T-helper 2 cell treated with Interferon-gamma antibody and Interleukin-4, amounts not matched to agents 100 ng/mL and 5 ng/mL, for 36 hours (primary cell): ENCODE results near the gene SFPQ. TPM values are rescaled to one million over a fixed set of nuclear protein-coding genes. Genes with fewer than 3 reads are reported as not detected.
"Not testable (repeated sequence)": the region's sequence is repeated elsewhere in the genome, so short reads cannot be mapped to it uniquely, and the experiment has no call there.

Experiments
- intact Hi-C: fragments of 100-400 bp; cut with micrococcal nuclease; formaldehyde crosslinking; loops from one replicate; pipeline ENCODE4 v1.15.1; 2023
- total RNA-seq: library from RNA; stranded (reverse); gene quantifications from 2 replicates; pipeline ENCODE4 v1.2.3, GENCODE V29; 2022

SFPQ gene
- total RNA-seq, 1 donor from 2014 or later, result 376 TPM

DNA sequence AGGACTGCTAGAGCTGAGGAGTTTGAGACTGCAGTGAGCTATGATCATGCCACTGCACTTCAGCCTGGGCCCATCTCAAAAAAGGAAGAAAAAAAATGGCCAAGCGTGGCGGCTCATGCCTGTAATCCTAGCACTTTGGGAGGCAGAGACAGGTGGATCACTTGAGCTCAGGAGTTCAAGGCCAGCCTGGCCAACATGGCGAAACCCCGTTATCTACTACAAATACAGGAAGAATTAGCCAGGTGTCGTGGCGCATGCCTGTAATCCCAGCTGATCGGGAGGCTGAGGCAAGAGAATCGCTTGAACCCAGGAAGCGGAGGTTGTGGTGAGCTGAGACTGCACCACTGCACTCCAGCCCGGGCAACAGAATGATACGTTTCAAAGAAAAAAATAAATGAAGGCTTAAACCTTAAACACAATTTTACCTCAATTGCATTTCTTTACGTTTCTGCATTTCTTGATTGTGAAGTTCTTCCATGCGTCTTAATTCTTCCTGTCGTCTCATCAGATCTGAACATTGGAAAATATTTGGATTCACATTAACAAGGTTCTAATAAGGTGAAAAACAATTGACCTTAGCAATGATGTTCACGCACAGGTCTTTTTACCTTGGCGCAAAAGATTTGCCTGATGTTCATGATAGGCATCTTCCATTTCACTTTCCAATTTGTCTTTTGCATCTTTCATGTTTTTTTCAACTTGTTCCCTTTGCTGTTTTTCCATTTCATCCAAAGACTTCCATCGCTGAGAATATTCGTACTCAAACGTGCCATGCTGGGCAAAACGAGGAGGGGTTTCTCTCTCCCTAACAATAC, 4.2 kb downstream of the SFPQ start:
- intact Hi-C loops, result no loop called here

GRCh38 chr1:35187816-35188342, 5.1 kb downstream of the SFPQ start:
- intact Hi-C loops, result no loop called here

DNA sequence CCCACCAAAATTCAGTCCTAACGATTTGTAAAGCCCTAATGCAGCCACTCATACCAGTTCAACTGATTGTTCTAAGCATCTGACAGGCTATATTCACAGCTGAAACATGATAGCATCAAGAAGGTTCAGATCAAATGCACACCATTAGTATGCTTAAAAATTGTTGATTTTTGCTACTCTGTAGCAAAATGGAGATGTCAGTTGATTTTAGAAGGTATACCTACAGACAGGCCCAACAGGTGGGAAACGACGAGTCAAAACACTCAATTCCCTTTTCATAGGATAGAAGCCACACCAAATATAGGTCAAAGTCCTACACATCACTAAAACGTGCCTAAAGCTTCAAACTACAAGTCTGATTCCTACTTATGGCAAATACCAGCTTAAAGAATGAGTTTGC, 6.7 kb downstream of the SFPQ start:
- intact Hi-C loops, result no loop called here

DNA sequence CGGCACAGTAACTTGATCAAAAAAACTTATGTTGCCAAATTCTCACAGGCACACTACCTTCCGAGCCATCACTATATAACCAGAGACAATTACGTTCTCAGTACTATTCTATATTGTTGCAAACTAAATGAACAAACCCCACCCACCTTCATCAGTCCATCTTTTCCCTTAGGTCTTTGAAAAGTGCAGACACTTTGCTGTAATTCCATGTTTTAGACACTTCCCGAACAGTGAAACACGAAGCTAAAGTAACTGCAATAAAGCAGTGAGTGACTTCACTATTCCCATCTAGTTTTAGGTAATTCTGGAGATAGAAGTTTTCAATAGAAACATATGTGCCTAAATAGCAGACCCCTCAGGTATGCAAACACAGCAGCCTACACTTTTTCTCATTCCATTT, 7.7 kb downstream of the SFPQ start:
- intact Hi-C loops, result no loop called here

DNA sequence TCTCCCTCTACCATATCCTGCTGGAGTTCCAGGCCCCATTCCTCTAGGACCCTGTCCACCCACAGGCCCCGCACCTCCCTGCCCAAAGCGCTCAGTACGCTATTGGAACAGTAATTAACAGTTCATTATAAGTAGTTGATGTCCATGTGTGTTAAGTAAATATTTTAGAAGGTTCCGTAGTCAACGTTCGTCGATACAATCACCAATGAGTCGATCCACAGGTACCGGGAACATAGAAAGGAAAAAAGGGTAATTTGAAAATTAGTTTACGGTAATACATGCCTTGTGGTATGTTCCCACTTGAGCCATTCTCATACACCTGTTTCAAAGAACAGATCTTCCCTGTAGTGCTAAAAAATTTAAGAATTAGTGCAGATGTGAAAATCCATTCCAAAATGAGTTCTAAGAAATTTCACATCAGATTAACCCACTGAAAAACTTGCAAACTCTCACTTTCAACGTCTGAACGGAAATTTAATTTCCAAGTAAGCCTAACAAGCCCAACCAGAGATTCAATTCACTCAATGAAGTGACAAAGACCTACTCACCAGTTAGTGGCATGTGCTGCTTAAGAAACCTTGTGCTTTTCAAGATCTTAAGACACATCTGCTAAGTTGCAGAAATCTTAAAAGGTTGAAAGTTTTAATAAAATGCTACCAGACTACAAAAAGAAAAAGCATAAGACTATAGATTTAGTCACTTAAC, 8.3 kb downstream of the SFPQ start:
- intact Hi-C loops, result no loop called here

DNA sequence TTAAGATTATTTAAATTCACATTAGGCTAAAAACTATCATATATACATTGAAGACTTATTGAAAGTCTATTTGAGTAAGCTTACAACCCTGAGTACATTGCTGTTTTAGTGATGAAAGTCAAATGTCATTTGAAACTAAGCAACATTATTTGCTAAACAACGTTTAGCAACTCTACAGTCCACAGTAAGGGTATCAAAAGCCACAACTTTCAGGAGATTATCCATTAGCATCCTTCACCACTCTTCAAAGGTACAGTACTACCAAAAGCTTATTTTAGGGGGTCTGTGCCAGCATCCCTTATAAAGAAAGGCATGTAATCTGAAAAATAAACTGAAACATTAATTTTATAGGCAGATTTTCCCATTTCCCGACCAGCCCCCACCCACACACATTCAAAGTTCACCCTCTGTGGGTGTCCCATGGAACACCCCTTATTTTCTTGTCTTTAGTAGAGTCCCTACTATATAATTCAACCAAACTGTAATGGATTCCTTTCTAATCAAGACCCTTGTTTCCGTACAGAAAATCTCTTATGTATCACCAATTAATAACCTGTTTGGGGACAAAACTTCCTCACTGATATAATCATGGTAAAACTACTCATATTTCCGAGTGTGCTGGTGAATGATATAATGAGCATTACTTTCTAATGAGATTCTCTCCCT, 11.0 kb downstream of the SFPQ start:
- intact Hi-C loops, result no loop called here

DNA sequence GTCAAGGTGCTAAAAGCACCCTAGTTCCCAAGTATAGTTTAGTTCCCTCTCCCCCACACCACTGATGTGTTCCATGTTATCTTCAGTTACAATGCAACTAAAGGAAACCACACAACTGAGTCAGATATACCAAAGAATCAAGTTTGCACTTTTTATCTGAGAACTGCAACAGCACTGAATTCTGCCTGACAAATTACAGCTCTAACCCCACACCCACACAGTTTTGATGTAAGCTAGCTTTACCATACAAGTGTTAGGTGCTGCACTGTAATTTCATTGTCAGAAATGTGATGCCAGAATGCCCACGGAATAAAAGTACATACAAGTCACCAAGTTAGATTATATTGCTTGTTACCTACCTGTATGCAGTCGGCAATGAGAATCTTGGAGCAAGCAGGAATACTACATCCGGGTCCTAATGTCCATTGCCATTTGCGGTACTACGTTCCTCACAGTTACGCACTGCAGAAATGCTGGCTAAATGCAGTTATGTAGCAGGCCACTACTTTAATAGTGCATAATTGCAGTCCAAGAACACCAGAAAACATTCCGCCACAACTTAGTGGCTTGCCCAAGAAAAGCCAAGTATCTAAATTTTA, 12.1 kb downstream of the SFPQ start:
- intact Hi-C loops, result no loop called here

GRCh38 chr1:35179908-35180307, 13.0 kb downstream of the SFPQ start:
- intact Hi-C loops, result no loop called here

DNA sequence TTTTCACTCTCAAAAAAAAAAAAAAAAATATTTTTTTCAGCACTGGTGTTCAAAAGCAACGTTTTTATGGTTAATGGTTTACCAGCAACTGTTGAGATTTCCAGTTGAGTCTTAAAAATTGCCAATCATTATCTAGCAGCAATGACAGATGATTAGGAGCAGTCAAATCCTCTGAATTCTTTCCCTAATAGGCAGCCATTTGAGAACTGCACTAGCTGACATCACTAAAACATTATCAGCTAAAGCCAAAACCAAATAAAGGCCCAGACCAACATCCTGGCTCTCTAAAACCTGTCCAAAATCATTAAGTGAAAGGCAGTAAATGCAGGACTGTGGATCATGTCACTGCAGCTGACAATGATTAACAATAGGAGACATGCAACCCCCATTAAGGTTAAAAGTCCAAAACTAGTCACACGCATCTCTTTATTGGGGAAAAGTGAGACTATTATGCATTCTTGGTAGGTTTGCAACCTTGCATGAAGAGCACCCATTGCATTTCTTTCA, 14.0 kb downstream of the SFPQ start:
- intact Hi-C loops, result no loop called here

GRCh38 chr1:35178295-35178695, 14.7 kb downstream of the SFPQ start:
- intact Hi-C loops, result no loop called here

GRCh38 chr1:35177237-35177786, 15.6 kb downstream of the SFPQ start:
- intact Hi-C loops, result no loop called here

DNA sequence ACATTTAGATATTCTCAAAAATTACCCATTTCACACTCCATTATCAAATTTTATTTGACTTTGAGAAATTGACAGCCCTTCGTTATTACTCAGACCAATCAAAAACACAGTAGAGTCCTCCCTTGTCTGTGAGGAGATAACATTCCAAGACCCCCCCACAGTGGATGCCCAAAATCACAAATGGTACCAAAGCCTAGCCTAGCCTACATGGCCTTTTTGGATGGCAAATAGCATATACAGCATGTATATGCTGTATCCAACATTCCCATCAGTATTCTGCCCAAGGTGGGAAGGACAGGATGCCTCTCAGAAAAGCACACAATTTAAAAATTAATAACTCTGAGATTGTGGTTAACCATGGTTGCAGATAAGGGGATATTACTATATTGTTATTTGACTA, 17.3 kb downstream of the SFPQ start:
- intact Hi-C loops, result no loop called here

DNA sequence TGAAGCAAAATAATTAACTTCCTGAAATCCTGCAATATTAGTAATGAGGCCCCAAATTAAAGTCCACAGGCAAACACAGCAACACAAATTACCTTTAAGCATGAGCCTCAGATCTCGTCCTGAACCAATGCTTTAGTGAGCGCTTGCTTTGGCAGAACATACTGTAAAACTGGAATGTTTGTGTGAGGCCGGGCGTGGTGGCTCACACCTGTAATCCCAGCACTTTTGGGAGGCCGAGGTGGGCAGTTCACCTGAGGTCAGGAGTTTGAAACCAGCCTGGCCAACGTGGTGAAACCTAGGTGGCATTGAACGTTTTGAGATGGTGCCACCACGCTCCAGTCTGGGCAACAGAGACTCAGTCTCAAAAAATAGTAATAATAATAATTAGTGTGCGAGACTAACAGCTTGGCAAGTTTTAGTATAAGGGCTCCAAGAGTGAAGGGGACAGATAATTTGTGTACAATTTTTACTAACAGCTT, 17.8 kb downstream of the SFPQ start:
- intact Hi-C loops, result no loop called here

DNA sequence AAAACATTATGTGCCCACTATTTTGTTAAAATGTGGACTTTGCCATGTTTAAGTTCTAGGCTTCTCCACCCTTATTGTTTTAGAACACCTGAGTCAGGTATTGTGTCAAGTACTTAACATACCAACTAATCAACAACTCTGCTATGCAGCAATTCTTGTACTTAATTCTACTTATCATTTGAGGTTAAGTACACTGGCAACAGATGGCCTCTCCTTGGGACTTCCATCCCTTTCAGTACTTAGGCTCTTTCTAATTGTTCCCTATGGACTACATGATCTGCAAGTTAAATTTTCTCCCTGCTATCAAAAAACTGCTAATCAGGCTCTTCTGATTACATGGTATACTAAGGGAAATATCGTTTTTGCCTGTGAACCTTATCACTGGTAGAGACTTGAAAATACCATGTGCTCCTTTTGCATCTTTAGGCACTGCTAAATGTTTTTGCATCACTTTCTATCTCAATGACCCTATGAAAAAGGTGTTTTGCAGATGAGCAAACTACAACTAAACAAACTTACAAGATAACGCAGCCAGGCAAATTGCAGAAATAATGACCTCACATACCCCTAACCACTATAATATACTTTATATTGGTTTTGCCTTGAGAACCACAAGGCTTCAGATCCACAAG, 18.9 kb downstream of the SFPQ start:
- intact Hi-C loops, result no loop called here

DNA sequence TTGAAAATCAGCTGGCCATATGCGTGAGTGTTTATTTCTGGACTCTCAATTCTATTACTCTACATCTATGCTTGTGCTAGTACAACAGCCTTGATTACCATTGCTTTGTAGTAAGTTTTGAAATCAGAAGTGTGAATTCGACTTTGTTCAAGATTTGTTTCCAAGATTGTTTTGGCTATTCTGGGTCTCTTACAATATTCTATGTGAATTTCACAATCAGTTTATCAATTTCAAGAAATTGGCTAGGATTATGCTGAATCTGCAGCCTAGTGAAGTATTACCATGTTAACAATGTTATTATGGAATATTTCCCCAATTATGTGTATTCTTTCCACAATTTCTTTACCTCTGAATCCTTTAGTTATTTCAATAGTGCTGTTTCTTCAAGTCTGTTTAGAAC, 19.5 kb downstream of the SFPQ start:
- intact Hi-C loops, result no loop called here

GRCh38 chr1:35172022-35172421, 20.9 kb downstream of the SFPQ start:
- intact Hi-C loops, result no loop called here

DNA sequence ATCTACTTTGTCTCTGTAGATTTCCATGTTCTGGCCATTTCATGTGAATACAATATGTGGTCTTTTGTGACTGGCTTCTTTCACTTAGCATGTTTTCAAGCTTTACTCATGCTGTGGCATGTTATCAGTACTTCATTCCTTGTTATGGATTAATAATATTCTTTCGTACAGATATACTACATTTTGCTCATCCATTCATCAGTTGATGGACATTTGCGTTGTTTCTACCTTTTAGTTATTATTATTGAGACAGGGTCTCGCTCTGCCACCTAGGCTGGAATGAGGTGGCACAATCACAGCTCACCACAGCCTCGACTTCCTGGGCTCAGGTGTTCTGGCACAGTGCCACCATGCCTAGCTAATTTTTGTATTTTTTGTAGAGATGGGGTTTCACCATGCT, 21.4 kb downstream of the SFPQ start:
- intact Hi-C loops, result no loop called here

GRCh38 chr1:35164893-35165292, 28.1 kb downstream of the SFPQ start:
- intact Hi-C loops, result no loop called here

DNA sequence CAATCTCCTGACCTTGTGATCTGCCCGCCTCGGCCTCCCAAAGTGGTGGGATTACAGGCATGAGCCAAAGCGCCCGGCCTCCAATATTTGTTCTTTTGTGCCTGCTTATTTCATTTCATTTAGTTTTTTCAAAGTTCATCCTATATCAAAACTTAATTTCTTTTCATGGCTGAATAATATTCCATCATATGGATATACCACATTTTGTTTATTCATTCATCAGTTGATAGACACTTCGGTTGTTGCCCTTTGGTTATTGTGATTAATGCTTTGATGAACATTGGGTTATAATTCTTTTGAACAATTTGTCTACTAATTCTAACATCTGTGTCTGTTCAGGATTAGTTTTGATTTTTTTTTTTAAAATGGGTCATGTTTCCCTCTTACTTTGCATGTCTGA, 41.7 kb downstream of the SFPQ start:
- intact Hi-C loops, result no loop called here

- intact Hi-C loops, result not testable (repeated sequence)
These were observed 46.9 kb downstream of the SFPQ start for GRCh38 chr1:35145892-35146549.
